K562 (cell line): ENCODE data around the gene FBP1. TPM values are rescaled to one million over a fixed set of nuclear protein-coding genes. Genes with fewer than 3 reads are reported as not detected.

ENCODE experiments used
- BCOR ChIP-seq: fragments of 450-650 bp; IDR thresholded peaks from 2 replicates; pipeline ENCODE4 v1.6.1; 2016
- BRD9 ChIP-seq: fragments of 450-650 bp; IDR thresholded peaks from 2 replicates; pipeline ENCODE4 v1.6.1; 2018; ENCODE audit warnings: low read depth; ENCODE audit not compliant: partially characterized antibody
- FIP1L1 ChIP-seq: fragments of 200-400 bp; formaldehyde crosslinking; IDR thresholded peaks from 2 replicates; pipeline ENCODE4 v1.6.1; 2018; ENCODE audit warnings: mild to moderate bottlenecking, low read depth, low read length; ENCODE audit not compliant: poor library complexity, severe bottlenecking
- FOXA3 ChIP-seq, 2 experiments: fragments of 450-650 bp in 1 of 2; sonication (generic) in 1 of 2; formaldehyde crosslinking; IDR thresholded peaks in 1 of 2; conservative IDR thresholded peaks in 1 of 2; 2 replicates each; pipeline versions ENCODE4 v1.4.0 to v1.8.0; 2020 to 2022; ENCODE audit warnings: mild to moderate bottlenecking in 2 of 2, missing genetic modification reagents in 1 of 2
- JUND ChIP-seq, 2 experiments: IDR thresholded peaks; 2 replicates in 1 of 2; 3 replicates in 1 of 2; pipeline ENCODE4 v1.6.1; 2011; ENCODE audit warnings: borderline replicate concordance in 2 of 2, low read depth in 2 of 2, low read length in 2 of 2, improper control_type of control experiment in 1 of 2, missing biosample characterization in 1 of 2, missing genetic modification characterization in 1 of 2, missing genetic modification reagents in 1 of 2
- U2AF1 ChIP-seq: fragments of 200-400 bp; formaldehyde crosslinking; optimal IDR thresholded peaks from 2 replicates; pipeline ENCODE3; 2017; ENCODE audit warnings: mild to moderate bottlenecking, low read depth, low read length, moderate library complexity
- ZNF23 ChIP-seq: fragments of 250-450 bp; sonication (Bioruptor Pico); IDR thresholded peaks from 2 replicates; pipeline ENCODE4 v1.4.0; 2020; ENCODE audit warnings: mild to moderate bottlenecking
- polyA plus RNA-seq, 8 experiments: library from polyadenylated mRNA; depleted of rRNA in 4 of 8; stranded (reverse) in 5 of 8; unstranded in 3 of 8; fragments of >200 nt; fragmentation: Nextera tagmentation in 2 of 8; fragmentation: Illumina TruSeq in 1 of 8; extraction: Ambion mirVana in 2 of 8; extraction: Trizol in 1 of 8; gene quantifications; 2 replicates each; pipeline versions ENCODE4 v1.2.1 to v1.2.3, GENCODE V29; 2011 to 2014; ENCODE audit warnings: inconsistent platforms in 1 of 8, missing spikeins in 1 of 8
- total RNA-seq, 7 experiments: library from RNA; depleted of rRNA in 6 of 7; stranded (reverse); fragments of >200 nt in 6 of 7; fragmentation: Illumina TruSeq in 2 of 7; extraction: Trizol in 2 of 7; gene quantifications; 2 replicates each; pipeline versions ENCODE4 v1.2.1 to v1.2.3, GENCODE V29; 2011 to 2021; ENCODE audit warnings: low replicate concordance in 1 of 7
- TF ChIP-seq, protein P1 (sequence below), 2 experiments: fragments of 450-650 bp; formaldehyde crosslinking in 1 of 2; IDR thresholded peaks; 2 replicates each; pipeline versions ENCODE4 v1.4.0 to v1.6.1; 2014 to 2020; ENCODE audit warnings: mild to moderate bottlenecking in 2 of 2, borderline replicate concordance in 1 of 2, low read depth in 1 of 2
- TF ChIP-seq, protein P2 (sequence below): sonication (generic); formaldehyde crosslinking; IDR thresholded peaks from 2 replicates; pipeline ENCODE4 v1.8.1; 2022; ENCODE audit warnings: missing genetic modification reagents
- TF ChIP-seq, protein P3 (sequence below), 2 experiments: IDR thresholded peaks; 2 replicates each; pipeline ENCODE4 v1.6.1; 2012; ENCODE audit warnings: improper control_type of control experiment in 2 of 2, low read depth in 2 of 2, low read length in 2 of 2, borderline replicate concordance in 1 of 2

FBP1 gene
- total and polyA plus RNA-seq, 9 of the 15 experiments (the other 6 are each of a cell fraction or from before 2014, with no cell fraction given): 0.24 TPM; not detected in 8

DNA sequence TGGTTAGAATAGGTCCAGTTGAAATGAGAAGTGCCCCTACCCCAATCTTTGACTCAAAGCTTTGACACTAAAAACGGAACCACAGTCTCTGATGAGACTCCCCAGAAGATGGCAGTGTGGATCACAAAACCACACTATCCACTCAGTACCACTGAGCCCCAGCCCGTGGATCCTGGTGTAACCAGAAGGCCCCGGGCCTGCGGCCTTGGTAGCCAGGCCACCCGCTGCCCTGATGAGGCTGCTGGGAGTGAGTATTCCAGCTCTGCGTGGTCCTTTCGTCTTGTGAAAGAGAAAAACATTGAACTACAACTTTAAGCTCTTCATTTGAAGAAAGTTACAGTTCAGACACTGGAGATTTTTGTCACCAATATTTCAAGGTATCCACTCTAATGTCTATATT, 42.2 kb upstream of the FBP1 start (continued):
- TF ChIP-seq, protein P1, sequence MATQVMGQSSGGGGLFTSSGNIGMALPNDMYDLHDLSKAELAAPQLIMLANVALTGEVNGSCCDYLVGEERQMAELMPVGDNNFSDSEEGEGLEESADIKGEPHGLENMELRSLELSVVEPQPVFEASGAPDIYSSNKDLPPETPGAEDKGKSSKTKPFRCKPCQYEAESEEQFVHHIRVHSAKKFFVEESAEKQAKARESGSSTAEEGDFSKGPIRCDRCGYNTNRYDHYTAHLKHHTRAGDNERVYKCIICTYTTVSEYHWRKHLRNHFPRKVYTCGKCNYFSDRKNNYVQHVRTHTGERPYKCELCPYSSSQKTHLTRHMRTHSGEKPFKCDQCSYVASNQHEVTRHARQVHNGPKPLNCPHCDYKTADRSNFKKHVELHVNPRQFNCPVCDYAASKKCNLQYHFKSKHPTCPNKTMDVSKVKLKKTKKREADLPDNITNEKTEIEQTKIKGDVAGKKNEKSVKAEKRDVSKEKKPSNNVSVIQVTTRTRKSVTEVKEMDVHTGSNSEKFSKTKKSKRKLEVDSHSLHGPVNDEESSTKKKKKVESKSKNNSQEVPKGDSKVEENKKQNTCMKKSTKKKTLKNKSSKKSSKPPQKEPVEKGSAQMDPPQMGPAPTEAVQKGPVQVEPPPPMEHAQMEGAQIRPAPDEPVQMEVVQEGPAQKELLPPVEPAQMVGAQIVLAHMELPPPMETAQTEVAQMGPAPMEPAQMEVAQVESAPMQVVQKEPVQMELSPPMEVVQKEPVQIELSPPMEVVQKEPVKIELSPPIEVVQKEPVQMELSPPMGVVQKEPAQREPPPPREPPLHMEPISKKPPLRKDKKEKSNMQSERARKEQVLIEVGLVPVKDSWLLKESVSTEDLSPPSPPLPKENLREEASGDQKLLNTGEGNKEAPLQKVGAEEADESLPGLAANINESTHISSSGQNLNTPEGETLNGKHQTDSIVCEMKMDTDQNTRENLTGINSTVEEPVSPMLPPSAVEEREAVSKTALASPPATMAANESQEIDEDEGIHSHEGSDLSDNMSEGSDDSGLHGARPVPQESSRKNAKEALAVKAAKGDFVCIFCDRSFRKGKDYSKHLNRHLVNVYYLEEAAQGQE (IDR thresholded peaks at IDR 0.05; ENCODE audit: borderline replicate concordance): peak; percentile 76; the same call in 1 of the 2 replicates
- TF ChIP-seq, protein P1 (CRISPR knock-in tag; IDR thresholded peaks at IDR 0.05; ENCODE audit: low read depth): no peak
- TF ChIP-seq FIP1L1: no peak
- TF ChIP-seq, protein P2, sequence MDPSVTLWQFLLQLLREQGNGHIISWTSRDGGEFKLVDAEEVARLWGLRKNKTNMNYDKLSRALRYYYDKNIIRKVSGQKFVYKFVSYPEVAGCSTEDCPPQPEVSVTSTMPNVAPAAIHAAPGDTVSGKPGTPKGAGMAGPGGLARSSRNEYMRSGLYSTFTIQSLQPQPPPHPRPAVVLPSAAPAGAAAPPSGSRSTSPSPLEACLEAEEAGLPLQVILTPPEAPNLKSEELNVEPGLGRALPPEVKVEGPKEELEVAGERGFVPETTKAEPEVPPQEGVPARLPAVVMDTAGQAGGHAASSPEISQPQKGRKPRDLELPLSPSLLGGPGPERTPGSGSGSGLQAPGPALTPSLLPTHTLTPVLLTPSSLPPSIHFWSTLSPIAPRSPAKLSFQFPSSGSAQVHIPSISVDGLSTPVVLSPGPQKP: no peak
- TF ChIP-seq FOXA3 (CRISPR knock-in tag; conservative IDR thresholded peaks at IDR 0.05 in 1 of 2, IDR thresholded peaks at IDR 0.05 in 1 of 2): no peak
- TF ChIP-seq BRD9: no peak
- no peak for TF ChIP-seq BCOR
- no peak for TF ChIP-seq ZNF23
- TF ChIP-seq, protein P3, sequence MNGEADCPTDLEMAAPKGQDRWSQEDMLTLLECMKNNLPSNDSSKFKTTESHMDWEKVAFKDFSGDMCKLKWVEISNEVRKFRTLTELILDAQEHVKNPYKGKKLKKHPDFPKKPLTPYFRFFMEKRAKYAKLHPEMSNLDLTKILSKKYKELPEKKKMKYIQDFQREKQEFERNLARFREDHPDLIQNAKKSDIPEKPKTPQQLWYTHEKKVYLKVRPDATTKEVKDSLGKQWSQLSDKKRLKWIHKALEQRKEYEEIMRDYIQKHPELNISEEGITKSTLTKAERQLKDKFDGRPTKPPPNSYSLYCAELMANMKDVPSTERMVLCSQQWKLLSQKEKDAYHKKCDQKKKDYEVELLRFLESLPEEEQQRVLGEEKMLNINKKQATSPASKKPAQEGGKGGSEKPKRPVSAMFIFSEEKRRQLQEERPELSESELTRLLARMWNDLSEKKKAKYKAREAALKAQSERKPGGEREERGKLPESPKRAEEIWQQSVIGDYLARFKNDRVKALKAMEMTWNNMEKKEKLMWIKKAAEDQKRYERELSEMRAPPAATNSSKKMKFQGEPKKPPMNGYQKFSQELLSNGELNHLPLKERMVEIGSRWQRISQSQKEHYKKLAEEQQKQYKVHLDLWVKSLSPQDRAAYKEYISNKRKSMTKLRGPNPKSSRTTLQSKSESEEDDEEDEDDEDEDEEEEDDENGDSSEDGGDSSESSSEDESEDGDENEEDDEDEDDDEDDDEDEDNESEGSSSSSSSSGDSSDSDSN (IDR thresholded peaks at IDR 0.05; ENCODE audit: borderline replicate concordance in 1 of 2, low read depth in 2 of 2, low read length in 2 of 2): 0 out of 4 replicates have a peak, but pooled peaks of 1 of the 2 experiments have one; percentile 36
- TF ChIP-seq JUND (IDR thresholded peaks at IDR 0.05; ENCODE audit: borderline replicate concordance, low read depth, low read length): no peak
- no peak for TF ChIP-seq JUND (tag; IDR thresholded peaks at IDR 0.05; ENCODE audit: borderline replicate concordance, low read depth, low read length)
- TF ChIP-seq U2AF1: no peak
